NCI-H187 treated with DMSO at 0.1 percent for 48 hours (cell line): ENCODE results near the gene ALDH3B2.
"Not testable (repeated sequence)": the region's sequence is repeated elsewhere in the genome, so short reads cannot be mapped to it uniquely, and the experiment has no call there.

Experiments used
- DNase-seq: peaks from one replicate; lab custom pipeline; 2025; lab: John Stamatoyannopoulos, UW

Gene ALDH3B2

GRCh38 chr11:67674442-67674871 is at the start of gene ALDH3B2:
Gene ALDH3B2 (minus strand): TSS chr11:67674623. CDS start chr11:67666935, 7,688 bp downstream.
- DNase-seq = no peak

- DNase-seq = not testable (repeated sequence)
Observed at GRCh38 chr11:67723036-67723435, 48.6 kb upstream of the ALDH3B2 start.

DNA sequence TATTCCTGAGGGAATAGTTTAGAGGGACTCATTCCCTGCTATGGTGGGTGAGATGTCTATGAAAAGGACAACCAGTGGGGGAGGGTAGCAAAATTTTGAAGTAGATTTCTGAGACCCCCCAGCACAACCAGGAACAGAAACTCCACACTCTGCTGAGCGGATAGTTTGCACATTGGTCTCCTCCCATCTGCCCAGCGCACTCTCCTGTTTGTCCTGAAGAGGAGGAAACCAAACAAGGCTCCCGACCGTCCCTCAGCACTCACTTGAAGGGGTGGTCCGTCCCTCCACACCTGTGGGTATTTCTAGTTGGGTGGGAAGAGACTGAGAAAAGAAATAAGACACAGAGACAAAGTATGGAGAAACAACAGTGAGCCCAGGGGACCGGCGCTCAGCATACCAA is 41.8 kb upstream of the ALDH3B2 start:
- not testable (repeated sequence) for DNase-seq

DNA sequence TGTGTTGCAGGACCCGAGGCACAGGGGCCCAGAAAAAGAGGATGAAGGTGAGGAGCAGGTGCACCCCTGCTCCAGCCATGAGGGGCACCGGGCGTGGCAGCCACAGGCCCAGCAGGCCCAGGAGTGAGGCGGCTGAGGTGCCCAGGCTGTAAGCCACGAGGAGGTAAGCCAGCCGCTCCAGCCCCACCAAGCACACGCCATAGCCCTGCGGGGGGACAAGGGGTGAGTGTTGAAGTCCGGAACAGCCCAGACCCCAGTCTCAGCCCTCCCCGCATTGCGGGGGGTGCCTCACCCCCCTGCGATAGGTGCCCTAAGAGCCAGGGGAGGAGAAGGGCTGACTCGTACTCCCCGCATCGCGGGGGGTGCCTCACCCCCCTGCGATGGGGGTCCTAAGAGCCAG is 41.4 kb upstream of the ALDH3B2 start:
- not testable (repeated sequence) for DNase-seq

DNA sequence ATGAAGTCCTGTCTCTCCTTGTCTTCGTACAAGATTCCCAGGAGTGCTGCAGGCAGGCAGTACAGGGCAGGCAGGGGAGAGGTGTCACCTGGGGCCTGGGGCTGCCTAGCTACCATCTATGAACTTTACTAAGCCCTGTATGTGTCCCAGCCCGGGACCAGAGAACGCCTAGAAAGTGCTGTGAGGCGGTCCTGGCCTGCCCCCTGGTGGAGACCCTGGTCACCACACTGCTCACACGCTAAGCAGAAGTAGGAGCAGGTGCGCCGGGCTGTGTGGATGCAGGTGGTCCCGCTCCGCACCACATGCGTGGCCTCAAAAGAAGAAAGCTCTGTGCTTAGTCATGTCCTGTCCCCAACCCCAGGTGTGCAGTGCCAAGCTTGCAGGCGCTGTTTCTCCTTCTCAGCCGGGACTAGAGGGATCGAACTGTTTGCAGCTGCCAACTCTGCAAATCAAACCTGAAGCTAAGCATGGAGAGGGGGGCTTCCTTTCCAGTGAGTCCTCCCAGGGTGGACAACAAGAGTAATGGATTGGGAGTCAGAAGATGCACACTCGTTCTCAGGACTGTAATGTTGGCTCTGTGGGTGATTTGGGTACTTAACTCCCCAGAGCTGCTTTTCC is 39.6 kb upstream of the ALDH3B2 start:
- not testable (repeated sequence) for DNase-seq

GRCh38 chr11:67711676-67712075 is 37.3 kb upstream of the ALDH3B2 start:
- DNase-seq = not testable (repeated sequence)

- not testable (repeated sequence) for DNase-seq
Observed at GRCh38 chr11:67711212-67711611, 36.8 kb upstream of the ALDH3B2 start.

- DNase-seq = not testable (repeated sequence)
Observed at GRCh38 chr11:67709806-67710205, 35.4 kb upstream of the ALDH3B2 start.

GRCh38 chr11:67705264-67705663 is 30.8 kb upstream of the ALDH3B2 start:
- DNase-seq = no peak

DNA sequence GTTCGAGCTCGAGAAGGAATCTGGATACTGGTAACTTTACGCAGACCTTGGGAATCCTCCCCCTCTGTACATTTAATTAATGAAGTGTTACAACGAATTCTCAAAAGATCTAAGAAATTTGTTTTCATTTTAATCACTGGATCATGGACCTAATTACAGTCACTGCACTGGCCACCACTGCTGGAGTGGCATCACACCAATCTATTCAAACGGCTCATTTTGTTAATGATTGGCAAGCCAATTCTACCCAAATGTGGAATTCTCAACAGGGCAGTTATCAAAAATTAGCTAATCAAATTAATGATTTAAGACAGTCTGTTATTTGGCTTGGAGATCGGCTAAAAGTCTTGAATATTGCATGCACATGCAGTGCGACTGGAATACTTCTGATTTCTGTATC is 30.1 kb upstream of the ALDH3B2 start:
- no peak for DNase-seq

GRCh38 chr11:67703709-67704108 is 29.3 kb upstream of the ALDH3B2 start:
- not testable (repeated sequence) for DNase-seq

GRCh38 chr11:67700548-67701262 is 26.3 kb upstream of the ALDH3B2 start:
- no peak for DNase-seq

DNA sequence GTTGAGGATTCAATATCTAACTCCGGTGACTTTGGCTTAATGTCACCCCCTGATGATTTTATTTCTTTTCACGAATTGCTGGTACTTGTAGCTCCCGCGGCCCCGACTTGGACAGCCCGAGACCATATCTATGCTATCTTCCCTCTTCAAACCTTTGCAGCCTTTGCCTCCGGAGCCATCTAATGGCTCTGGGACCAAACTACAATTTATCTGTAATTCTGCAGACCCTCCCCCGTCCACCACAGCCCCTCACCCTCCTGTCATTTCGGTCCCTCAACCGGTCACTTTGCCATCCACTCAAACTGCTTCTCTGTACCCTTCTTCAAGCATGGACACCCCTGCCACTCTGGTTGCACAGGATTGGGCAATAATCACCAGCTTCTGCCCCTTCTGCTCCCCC is 25.7 kb upstream of the ALDH3B2 start:
- DNase-seq = no peak

GRCh38 chr11:67699521-67699920 is 25.1 kb upstream of the ALDH3B2 start:
- DNase-seq = no peak

GRCh38 chr11:67698247-67698646 is 23.8 kb upstream of the ALDH3B2 start:
- no peak for DNase-seq

DNA sequence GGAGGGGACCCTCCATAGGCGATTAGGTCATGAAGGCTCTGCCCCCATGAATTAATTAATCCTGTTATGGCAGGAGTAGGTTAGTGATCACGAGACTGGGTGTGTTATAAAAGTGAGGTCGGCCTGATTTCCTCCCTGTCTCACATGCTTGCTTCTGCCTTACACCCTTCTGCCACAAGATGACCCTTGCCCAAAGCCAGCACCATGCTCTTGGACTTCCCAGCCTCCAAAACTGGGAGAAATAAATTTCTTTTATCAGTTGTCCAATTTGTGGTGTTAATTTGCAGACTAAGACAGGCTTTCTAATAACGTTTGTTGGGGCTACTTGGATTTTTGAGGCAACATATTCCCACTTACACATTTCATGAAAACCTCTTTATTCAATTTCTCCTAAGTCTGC is 23.4 kb upstream of the ALDH3B2 start:
- DNase-seq = no peak

DNA sequence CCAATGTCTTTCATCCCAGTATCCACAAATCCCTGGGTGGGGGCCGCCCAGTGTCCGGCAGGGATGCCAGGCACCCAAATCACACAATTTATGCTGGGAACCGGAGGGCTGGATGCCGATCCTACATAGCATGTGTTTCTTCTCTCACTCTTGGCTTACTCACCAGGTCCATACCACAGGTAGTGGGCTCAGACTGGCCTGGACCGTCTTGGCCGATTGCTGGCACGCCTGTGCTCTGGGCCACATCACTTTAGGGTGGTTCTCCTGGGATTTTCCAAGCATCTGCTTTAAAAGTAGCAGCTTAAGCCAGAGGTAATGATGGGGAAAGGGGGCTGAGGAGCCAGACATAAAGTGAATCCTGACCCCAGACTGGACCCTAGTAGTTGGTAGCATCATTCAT is 22.6 kb upstream of the ALDH3B2 start:
- no peak for DNase-seq

GRCh38 chr11:67695606-67696005 is 21.2 kb upstream of the ALDH3B2 start:
- DNase-seq = no peak

- no peak for DNase-seq
Observed at GRCh38 chr11:67694875-67695555, 20.6 kb upstream of the ALDH3B2 start.

- no peak for DNase-seq
Observed at GRCh38 chr11:67691149-67691548, 16.7 kb upstream of the ALDH3B2 start.

- no peak for DNase-seq
Observed at GRCh38 chr11:67689178-67689577, 14.8 kb upstream of the ALDH3B2 start.

GRCh38 chr11:67687986-67688385 is 13.6 kb upstream of the ALDH3B2 start:
- no peak for DNase-seq
